ENCODE measurements around the gene BEX4. TPM values are rescaled to one million over a fixed set of nuclear protein-coding genes. Genes with fewer than 3 reads are reported as not detected.

BEX4 gene
- total and polyA plus RNA-seq, 2 of the 13 experiments (the other 11 are each of a cell fraction or from before 2014, with no cell fraction given), result not detected

DNA sequence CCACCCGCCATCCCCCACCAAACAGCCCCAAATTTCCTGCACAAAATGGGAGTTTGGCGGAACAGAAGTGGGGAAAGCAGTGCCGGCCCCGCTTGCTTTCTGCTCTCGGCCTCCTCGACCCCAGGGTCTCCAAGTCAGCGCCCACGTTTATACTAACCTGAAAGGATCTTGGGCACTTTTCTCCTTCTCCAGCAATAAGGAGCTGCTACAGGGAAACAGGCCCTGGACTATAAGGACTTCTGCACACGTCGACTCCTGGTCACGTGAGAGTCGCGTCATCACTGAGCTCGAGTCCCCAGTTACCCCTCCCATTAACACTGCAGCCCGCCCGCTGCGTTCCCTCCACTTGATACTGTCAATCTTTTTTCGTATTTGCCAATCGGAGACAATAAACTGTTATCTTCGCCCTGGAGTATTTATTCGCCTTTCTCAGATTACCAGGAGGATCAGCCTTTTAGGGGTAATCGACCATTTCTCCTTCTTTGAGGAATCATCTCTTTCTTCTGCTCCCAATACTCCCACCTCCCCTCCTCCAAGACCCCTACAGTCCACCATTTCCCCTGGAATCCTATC, 40.1 kb downstream of the BEX4 start, which contains the start of gene TCEAL8 (continued):
- TF ChIP-seq, protein P1, sequence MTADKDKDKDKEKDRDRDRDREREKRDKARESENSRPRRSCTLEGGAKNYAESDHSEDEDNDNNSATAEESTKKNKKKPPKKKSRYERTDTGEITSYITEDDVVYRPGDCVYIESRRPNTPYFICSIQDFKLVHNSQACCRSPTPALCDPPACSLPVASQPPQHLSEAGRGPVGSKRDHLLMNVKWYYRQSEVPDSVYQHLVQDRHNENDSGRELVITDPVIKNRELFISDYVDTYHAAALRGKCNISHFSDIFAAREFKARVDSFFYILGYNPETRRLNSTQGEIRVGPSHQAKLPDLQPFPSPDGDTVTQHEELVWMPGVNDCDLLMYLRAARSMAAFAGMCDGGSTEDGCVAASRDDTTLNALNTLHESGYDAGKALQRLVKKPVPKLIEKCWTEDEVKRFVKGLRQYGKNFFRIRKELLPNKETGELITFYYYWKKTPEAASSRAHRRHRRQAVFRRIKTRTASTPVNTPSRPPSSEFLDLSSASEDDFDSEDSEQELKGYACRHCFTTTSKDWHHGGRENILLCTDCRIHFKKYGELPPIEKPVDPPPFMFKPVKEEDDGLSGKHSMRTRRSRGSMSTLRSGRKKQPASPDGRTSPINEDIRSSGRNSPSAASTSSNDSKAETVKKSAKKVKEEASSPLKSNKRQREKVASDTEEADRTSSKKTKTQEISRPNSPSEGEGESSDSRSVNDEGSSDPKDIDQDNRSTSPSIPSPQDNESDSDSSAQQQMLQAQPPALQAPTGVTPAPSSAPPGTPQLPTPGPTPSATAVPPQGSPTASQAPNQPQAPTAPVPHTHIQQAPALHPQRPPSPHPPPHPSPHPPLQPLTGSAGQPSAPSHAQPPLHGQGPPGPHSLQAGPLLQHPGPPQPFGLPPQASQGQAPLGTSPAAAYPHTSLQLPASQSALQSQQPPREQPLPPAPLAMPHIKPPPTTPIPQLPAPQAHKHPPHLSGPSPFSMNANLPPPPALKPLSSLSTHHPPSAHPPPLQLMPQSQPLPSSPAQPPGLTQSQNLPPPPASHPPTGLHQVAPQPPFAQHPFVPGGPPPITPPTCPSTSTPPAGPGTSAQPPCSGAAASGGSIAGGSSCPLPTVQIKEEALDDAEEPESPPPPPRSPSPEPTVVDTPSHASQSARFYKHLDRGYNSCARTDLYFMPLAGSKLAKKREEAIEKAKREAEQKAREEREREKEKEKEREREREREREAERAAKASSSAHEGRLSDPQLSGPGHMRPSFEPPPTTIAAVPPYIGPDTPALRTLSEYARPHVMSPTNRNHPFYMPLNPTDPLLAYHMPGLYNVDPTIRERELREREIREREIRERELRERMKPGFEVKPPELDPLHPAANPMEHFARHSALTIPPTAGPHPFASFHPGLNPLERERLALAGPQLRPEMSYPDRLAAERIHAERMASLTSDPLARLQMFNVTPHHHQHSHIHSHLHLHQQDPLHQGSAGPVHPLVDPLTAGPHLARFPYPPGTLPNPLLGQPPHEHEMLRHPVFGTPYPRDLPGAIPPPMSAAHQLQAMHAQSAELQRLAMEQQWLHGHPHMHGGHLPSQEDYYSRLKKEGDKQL (CRISPR knock-in tag; IDR thresholded peaks at IDR 0.05; ENCODE audit: low read depth), result no peak
- TF ChIP-seq ZNF207 (IDR thresholded peaks at IDR 0.05; ENCODE audit: borderline replicate concordance) (no peak), BORCS8-MEF2B (CRISPR knock-in tag; IDR thresholded peaks at IDR 0.05) (no peak), ZNF451 (CRISPR knock-in tag; IDR thresholded peaks at IDR 0.05) (no peak), POLR2A (IDR thresholded peaks at IDR 0.05; ENCODE audit: insufficient read depth in 1 of 2, low read depth in 2 of 2, low read length in 2 of 2) (peak; percentile 39 to 56; a peak in 2 of 4 replicates), ZNF317 (CRISPR knock-in tag; IDR thresholded peaks at IDR 0.05) (no peak), HOXA5 (CRISPR knock-in tag; IDR thresholded peaks at IDR 0.05) (no peak)
- TF ChIP-seq, protein P2, sequence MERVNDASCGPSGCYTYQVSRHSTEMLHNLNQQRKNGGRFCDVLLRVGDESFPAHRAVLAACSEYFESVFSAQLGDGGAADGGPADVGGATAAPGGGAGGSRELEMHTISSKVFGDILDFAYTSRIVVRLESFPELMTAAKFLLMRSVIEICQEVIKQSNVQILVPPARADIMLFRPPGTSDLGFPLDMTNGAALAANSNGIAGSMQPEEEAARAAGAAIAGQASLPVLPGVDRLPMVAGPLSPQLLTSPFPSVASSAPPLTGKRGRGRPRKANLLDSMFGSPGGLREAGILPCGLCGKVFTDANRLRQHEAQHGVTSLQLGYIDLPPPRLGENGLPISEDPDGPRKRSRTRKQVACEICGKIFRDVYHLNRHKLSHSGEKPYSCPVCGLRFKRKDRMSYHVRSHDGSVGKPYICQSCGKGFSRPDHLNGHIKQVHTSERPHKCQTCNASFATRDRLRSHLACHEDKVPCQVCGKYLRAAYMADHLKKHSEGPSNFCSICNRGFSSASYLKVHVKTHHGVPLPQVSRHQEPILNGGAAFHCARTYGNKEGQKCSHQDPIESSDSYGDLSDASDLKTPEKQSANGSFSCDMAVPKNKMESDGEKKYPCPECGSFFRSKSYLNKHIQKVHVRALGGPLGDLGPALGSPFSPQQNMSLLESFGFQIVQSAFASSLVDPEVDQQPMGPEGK (CRISPR knock-in tag; IDR thresholded peaks at IDR 0.05), result peak; percentile 40; the same call in 1 of the 2 replicates
- TF ChIP-seq, protein P3, sequence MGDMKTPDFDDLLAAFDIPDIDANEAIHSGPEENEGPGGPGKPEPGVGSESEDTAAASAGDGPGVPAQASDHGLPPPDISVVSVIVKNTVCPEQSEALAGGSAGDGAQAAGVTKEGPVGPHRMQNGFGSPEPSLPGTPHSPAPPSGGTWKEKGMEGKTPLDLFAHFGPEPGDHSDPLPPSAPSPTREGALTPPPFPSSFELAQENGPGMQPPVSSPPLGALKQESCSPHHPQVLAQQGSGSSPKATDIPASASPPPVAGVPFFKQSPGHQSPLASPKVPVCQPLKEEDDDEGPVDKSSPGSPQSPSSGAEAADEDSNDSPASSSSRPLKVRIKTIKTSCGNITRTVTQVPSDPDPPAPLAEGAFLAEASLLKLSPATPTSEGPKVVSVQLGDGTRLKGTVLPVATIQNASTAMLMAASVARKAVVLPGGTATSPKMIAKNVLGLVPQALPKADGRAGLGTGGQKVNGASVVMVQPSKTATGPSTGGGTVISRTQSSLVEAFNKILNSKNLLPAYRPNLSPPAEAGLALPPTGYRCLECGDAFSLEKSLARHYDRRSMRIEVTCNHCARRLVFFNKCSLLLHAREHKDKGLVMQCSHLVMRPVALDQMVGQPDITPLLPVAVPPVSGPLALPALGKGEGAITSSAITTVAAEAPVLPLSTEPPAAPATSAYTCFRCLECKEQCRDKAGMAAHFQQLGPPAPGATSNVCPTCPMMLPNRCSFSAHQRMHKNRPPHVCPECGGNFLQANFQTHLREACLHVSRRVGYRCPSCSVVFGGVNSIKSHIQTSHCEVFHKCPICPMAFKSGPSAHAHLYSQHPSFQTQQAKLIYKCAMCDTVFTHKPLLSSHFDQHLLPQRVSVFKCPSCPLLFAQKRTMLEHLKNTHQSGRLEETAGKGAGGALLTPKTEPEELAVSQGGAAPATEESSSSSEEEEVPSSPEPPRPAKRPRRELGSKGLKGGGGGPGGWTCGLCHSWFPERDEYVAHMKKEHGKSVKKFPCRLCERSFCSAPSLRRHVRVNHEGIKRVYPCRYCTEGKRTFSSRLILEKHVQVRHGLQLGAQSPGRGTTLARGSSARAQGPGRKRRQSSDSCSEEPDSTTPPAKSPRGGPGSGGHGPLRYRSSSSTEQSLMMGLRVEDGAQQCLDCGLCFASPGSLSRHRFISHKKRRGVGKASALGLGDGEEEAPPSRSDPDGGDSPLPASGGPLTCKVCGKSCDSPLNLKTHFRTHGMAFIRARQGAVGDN (CRISPR knock-in tag; IDR thresholded peaks at IDR 0.05), result peak; percentile 23; the same call in 1 of the 2 replicates
- TF ChIP-seq, protein P4, sequence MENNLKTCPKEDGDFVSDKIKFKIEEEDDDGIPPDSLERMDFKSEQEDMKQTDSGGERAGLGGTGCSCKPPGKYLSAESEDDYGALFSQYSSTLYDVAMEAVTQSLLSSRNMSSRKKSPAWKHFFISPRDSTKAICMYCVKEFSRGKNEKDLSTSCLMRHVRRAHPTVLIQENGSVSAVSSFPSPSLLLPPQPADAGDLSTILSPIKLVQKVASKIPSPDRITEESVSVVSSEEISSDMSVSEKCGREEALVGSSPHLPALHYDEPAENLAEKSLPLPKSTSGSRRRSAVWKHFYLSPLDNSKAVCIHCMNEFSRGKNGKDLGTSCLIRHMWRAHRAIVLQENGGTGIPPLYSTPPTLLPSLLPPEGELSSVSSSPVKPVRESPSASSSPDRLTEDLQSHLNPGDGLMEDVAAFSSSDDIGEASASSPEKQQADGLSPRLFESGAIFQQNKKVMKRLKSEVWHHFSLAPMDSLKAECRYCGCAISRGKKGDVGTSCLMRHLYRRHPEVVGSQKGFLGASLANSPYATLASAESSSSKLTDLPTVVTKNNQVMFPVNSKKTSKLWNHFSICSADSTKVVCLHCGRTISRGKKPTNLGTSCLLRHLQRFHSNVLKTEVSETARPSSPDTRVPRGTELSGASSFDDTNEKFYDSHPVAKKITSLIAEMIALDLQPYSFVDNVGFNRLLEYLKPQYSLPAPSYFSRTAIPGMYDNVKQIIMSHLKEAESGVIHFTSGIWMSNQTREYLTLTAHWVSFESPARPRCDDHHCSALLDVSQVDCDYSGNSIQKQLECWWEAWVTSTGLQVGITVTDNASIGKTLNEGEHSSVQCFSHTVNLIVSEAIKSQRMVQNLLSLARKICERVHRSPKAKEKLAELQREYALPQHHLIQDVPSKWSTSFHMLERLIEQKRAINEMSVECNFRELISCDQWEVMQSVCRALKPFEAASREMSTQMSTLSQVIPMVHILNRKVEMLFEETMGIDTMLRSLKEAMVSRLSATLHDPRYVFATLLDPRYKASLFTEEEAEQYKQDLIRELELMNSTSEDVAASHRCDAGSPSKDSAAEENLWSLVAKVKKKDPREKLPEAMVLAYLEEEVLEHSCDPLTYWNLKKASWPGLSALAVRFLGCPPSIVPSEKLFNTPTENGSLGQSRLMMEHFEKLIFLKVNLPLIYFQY (CRISPR knock-in tag; IDR thresholded peaks at IDR 0.05; ENCODE audit: borderline replicate concordance), result no peak
- TF ChIP-seq, protein P5, sequence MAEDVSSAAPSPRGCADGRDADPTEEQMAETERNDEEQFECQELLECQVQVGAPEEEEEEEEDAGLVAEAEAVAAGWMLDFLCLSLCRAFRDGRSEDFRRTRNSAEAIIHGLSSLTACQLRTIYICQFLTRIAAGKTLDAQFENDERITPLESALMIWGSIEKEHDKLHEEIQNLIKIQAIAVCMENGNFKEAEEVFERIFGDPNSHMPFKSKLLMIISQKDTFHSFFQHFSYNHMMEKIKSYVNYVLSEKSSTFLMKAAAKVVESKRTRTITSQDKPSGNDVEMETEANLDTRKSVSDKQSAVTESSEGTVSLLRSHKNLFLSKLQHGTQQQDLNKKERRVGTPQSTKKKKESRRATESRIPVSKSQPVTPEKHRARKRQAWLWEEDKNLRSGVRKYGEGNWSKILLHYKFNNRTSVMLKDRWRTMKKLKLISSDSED (CRISPR knock-in tag; IDR thresholded peaks at IDR 0.05), result no peak
